ENCODE results near the gene RPH3AL. TPM values are rescaled to one million over a fixed set of nuclear protein-coding genes. Genes with fewer than 3 reads are reported as not detected.
"Not testable (repeated sequence)": the region's sequence is repeated elsewhere in the genome, so short reads cannot be mapped to it uniquely, and the experiment has no call there.

The RPH3AL gene
- polyA plus RNA-seq, 1 experiment, result 4.0 TPM

GRCh38 chr17:278676-279059, 73.9 kb downstream of the RPH3AL start:
- ChIA-PET CTCF (no interaction called here), POLR2A (no interaction called here)
- H3K36me3 ChIP-seq (ENCODE audit: control insufficient read depth, insufficient read depth, low read length), result no peaks in the 10 kb centered on the region
- no peak for TF ChIP-seq CTCF (IDR thresholded peaks at IDR 0.05; ENCODE audit: insufficient read depth, low read depth, low read length)
- no peak for DNase-seq (ENCODE audit: low read depth)
- H3K27me3 ChIP-seq (ENCODE audit: control insufficient read depth, insufficient read depth, low read length), result 0 out of 2 replicates have a peak, but pooled peaks cover 2% of the 10 kb centered on the region
- no peak overlapping the region for H3K4me3 ChIP-seq (ENCODE audit: low read depth, low read length)

- POLR2A ChIA-PET, result no interaction called here
- DNase-seq (ENCODE audit: low read depth), result no peak
- CTCF ChIA-PET, result no interaction called here
- Histone ChIP-seq H3K27me3 (ENCODE audit: control insufficient read depth, insufficient read depth, low read length) (0 out of 2 replicates have a peak, but pooled peaks cover 2% of the 10 kb centered on the region), H3K36me3 (ENCODE audit: control insufficient read depth, insufficient read depth, low read length) (no peaks in the 10 kb centered on the region), H3K4me3 (ENCODE audit: low read depth, low read length) (no peak overlapping the region)
- TF ChIP-seq CTCF (IDR thresholded peaks at IDR 0.05; ENCODE audit: insufficient read depth, low read depth, low read length), result no peak
These were observed 74.4 kb downstream of the RPH3AL start for GRCh38 chr17:278055-278675.

GRCh38 chr17:274902-275301, 77.7 kb downstream of the RPH3AL start:
- H3K36me3 ChIP-seq (ENCODE audit: control insufficient read depth, insufficient read depth, low read length), result no peaks in the 10 kb centered on the region
- H3K4me3 ChIP-seq (ENCODE audit: low read depth, low read length), result no peak overlapping the region
- no peaks in the 10 kb centered on the region for H3K27me3 ChIP-seq (ENCODE audit: control insufficient read depth, insufficient read depth, low read length)
- ChIA-PET CTCF (no interaction called here), POLR2A (no interaction called here)
- no peak for DNase-seq (ENCODE audit: low read depth)
- TF ChIP-seq CTCF (IDR thresholded peaks at IDR 0.05; ENCODE audit: insufficient read depth, low read depth, low read length), result no peak

GRCh38 chr17:273981-274832, 78.4 kb downstream of the RPH3AL start:
- ChIA-PET CTCF (no interaction called here), POLR2A (no interaction called here)
- no peak for TF ChIP-seq CTCF (IDR thresholded peaks at IDR 0.05; ENCODE audit: insufficient read depth, low read depth, low read length)
- H3K4me3 ChIP-seq (ENCODE audit: low read depth, low read length), result no peak overlapping the region
- H3K27me3 ChIP-seq (ENCODE audit: control insufficient read depth, insufficient read depth, low read length), result no peaks in the 10 kb centered on the region
- no peaks in the 10 kb centered on the region for H3K36me3 ChIP-seq (ENCODE audit: control insufficient read depth, insufficient read depth, low read length)
- no peak for DNase-seq (ENCODE audit: low read depth)

GRCh38 chr17:272856-273255, 79.8 kb downstream of the RPH3AL start:
- CTCF ChIA-PET; DNase-seq (ENCODE audit: low read depth); H3K36me3 ChIP-seq (ENCODE audit: control insufficient read depth, insufficient read depth, low read length); H3K27me3 ChIP-seq (ENCODE audit: control insufficient read depth, insufficient read depth, low read length); POLR2A ChIA-PET; H3K4me3 ChIP-seq (ENCODE audit: low read depth, low read length): not testable (repeated sequence)

GRCh38 chr17:271928-272623, 80.5 kb downstream of the RPH3AL start:
- DNase-seq (ENCODE audit: low read depth); POLR2A ChIA-PET; H3K36me3 ChIP-seq (ENCODE audit: control insufficient read depth, insufficient read depth, low read length); CTCF ChIA-PET; H3K27me3 ChIP-seq (ENCODE audit: control insufficient read depth, insufficient read depth, low read length); H3K4me3 ChIP-seq (ENCODE audit: low read depth, low read length): not testable (repeated sequence)
